Liver (tissue), 9 donors: ENCODE measurements around the gene PLTP. TPM values are rescaled to one million over a fixed set of nuclear protein-coding genes. Genes with fewer than 3 reads are reported as not detected.

Experiments
- DNase-seq: peaks from one replicate; pipeline ENCODE4 v3.0.0-alpha.2; 2017; ENCODE audit warnings: low spot score
- H3K27ac ChIP-seq, 2 donors: one replicate each; pipeline ENCODE4 v1.7.0; 2013; ENCODE audit warnings: inconsistent platforms in 2 of 2, low read length in 2 of 2, control low read depth in 1 of 2, low read depth in 1 of 2, mild to moderate bottlenecking in 1 of 2
- H3K27me3 ChIP-seq, 4 donors: one replicate each; pipeline versions ENCODE4 v1.6.1 to v1.7.0; 2013; ENCODE audit warnings: low read length in 3 of 4, inconsistent platforms in 1 of 4, mild to moderate bottlenecking in 1 of 4, moderate library complexity in 1 of 4; ENCODE audit not compliant: control insufficient read depth in 4 of 4, insufficient read depth in 4 of 4
- H3K36me3 ChIP-seq, 4 donors: one replicate each; pipeline versions ENCODE4 v1.6.1 to v1.7.0; 2013; ENCODE audit warnings: low read length in 3 of 4, mild to moderate bottlenecking in 3 of 4, low read depth in 1 of 4, moderate library complexity in 1 of 4; ENCODE audit not compliant: control insufficient read depth in 4 of 4, insufficient read depth in 3 of 4
- H3K4me1 ChIP-seq, 4 donors: one replicate each; pipeline versions ENCODE4 v1.6.1 to v1.7.0; 2013; ENCODE audit warnings: low read length in 3 of 4, mild to moderate bottlenecking in 3 of 4, moderate library complexity in 1 of 4; ENCODE audit not compliant: control insufficient read depth in 4 of 4, insufficient read depth in 4 of 4
- H3K4me3 ChIP-seq, 3 donors: one replicate each; pipeline versions ENCODE4 v1.6.1 to v1.7.0; 2013; ENCODE audit warnings: low read length in 3 of 3, control low read depth in 1 of 3, low read depth in 1 of 3, mild to moderate bottlenecking in 1 of 3
- H3K9ac ChIP-seq, 2 donors: one replicate each; pipeline ENCODE4 v1.7.0; 2013; ENCODE audit warnings: low read length in 2 of 2, mild to moderate bottlenecking in 2 of 2, moderate library complexity in 2 of 2, control low read depth in 1 of 2, low read depth in 1 of 2
- H3K9me3 ChIP-seq, 4 donors: one replicate each; pipeline versions ENCODE4 v1.6.1 to v1.7.0; 2013; ENCODE audit warnings: low read length in 3 of 4; ENCODE audit not compliant: control insufficient read depth in 4 of 4
- ATF3 ChIP-seq: IDR thresholded peaks from 2 replicates; pipeline ENCODE4 v1.6.1; 2016; ENCODE audit warnings: antibody characterized with exemption
- EGR1 ChIP-seq, 2 donors: IDR thresholded peaks; 2 replicates each; pipeline ENCODE4 v1.6.1; 2016 to 2018; ENCODE audit warnings: antibody characterized with exemption in 2 of 2, low read depth in 2 of 2
- FOXA1 ChIP-seq: IDR thresholded peaks from 2 replicates; pipeline ENCODE4 v1.6.1; 2016; ENCODE audit warnings: antibody characterized with exemption
- FOXA2 ChIP-seq: IDR thresholded peaks from 2 replicates; pipeline ENCODE4 v1.6.1; 2016; ENCODE audit warnings: antibody characterized with exemption
- HNF4G ChIP-seq: IDR thresholded peaks from 2 replicates; pipeline ENCODE4 v1.6.1; 2016; ENCODE audit warnings: antibody characterized with exemption
- JUND ChIP-seq, 2 donors: IDR thresholded peaks; 2 replicates each; pipeline ENCODE4 v1.6.1; 2016; ENCODE audit warnings: antibody characterized with exemption in 2 of 2
- NR2F2 ChIP-seq: IDR thresholded peaks from 2 replicates; pipeline ENCODE4 v1.6.1; 2016; ENCODE audit warnings: antibody characterized with exemption
- RAD21 ChIP-seq, 2 donors: IDR thresholded peaks; 2 replicates each; pipeline ENCODE4 v1.6.1; 2016; ENCODE audit warnings: antibody characterized with exemption in 2 of 2, mild to moderate bottlenecking in 2 of 2
- REST ChIP-seq: IDR thresholded peaks from 2 replicates; pipeline ENCODE4 v1.6.1; 2016; ENCODE audit warnings: antibody characterized with exemption, mild to moderate bottlenecking
- SP1 ChIP-seq: IDR thresholded peaks from 2 replicates; pipeline ENCODE4 v1.6.1; 2018; ENCODE audit warnings: antibody characterized with exemption, mild to moderate bottlenecking
- TAF1 ChIP-seq: conservative IDR thresholded peaks from 2 replicates; pipeline ENCODE4 v1.6.1; 2016; ENCODE audit warnings: antibody characterized with exemption, mild to moderate bottlenecking
- YY1 ChIP-seq: IDR thresholded peaks from 2 replicates; pipeline ENCODE4 v1.6.1; 2016; ENCODE audit warnings: antibody characterized with exemption, mild to moderate bottlenecking
- ZBTB33 ChIP-seq: IDR thresholded peaks from 2 replicates; pipeline ENCODE4 v1.6.1; 2016; ENCODE audit warnings: antibody characterized with exemption
- WGBS: extraction: QIAGEN DNeasy Blood & Tissue Kit; methylation state at CpG from one replicate; pipeline ENCODE4 v1.1.7; 2013; 5-methylcytosine and 5-hydroxymethylcytosine counted together
- polyA plus RNA-seq, 2 donors: library from polyadenylated mRNA; stranded (reverse) in 1 of 2; unstranded in 1 of 2; fragments of 200-250 nt in 1 of 2; fragments of >200 nt in 1 of 2; fragmentation: Nextera tagmentation in 1 of 2; extraction: Ambion mirVana in 1 of 2; gene quantifications; one replicate each; pipeline versions ENCODE4 v1.2.1 to v1.2.3, GENCODE V29; 2013 to 2015
- total RNA-seq, 2 donors: library from RNA; depleted of rRNA; stranded (reverse); fragments of >200 nt; gene quantifications; one replicate each; pipeline ENCODE4 v1.2.3, GENCODE V29; 2014
- donor health status: healthy.
- donor health status: healthy.
- donor health status: healthy.
- donor health status: healthy.
- donor health status: healthy.

Gene PLTP
- total and polyA plus RNA-seq, 4 donors = 22.5 to 69.5 (median 60.7) TPM

GRCh38 chr20:45910670-45911485 lies 1.1 kb downstream of the PLTP start:
- WGBS = 22% methylated on average over 43 of the region's 43 CpGs
- H3K27me3 ChIP-seq = no peaks in the 10 kb centered on the region
- H3K4me1 ChIP-seq = peaks cover 0 to 3% (median 1%) of the 10 kb centered on the region in 4 donors
- peak; percentile 97 for DNase-seq
- no peaks in the 10 kb centered on the region for H3K36me3 ChIP-seq
- H3K9me3 ChIP-seq = no peaks in the 10 kb centered on the region
- no peak overlapping the region for H3K9ac ChIP-seq
- TF ChIP-seq SP1 (peak; percentile 51), FOXA2 (no peak), RAD21 (IDR thresholded peaks at IDR 0.05) (peak; percentile 11 to 30), HNF4G (no peak), ZBTB33 (peak; percentile 96), ATF3 (peak; percentile 24), JUND (IDR thresholded peaks at IDR 0.05) (no peak), YY1 (peak; percentile 28)
- H3K27ac ChIP-seq = peak overlapping the region; percentile 72 to 80
- peak overlapping the region in 2 of 3 donors; percentile 9 to 38 for H3K4me3 ChIP-seq

GRCh38 chr20:45909817-45910669 lies 1.9 kb downstream of the PLTP start:
- Histone ChIP-seq H3K4me1 (peaks cover 0 to 3% (median 1%) of the 10 kb centered on the region in 4 donors), H3K36me3 (no peaks in the 10 kb centered on the region), H3K27me3 (no peaks in the 10 kb centered on the region), H3K27ac (no peak overlapping the region), H3K9me3 (no peaks in the 10 kb centered on the region), H3K4me3 (no peak overlapping the region), H3K9ac (no peak overlapping the region)
- 80% methylated on average over 22 of the region's 22 CpGs for WGBS
- DNase-seq = no peak
- TF ChIP-seq FOXA1 (no peak), NR2F2 (no peak), FOXA2 (no peak), SP1 (no peak), ZBTB33 (no peak), TAF1 (no peak), YY1 (no peak), REST (no peak), JUND (IDR thresholded peaks at IDR 0.05) (no peak), HNF4G (no peak), EGR1 (IDR thresholded peaks at IDR 0.05; ENCODE audit: low read depth in 2 of 2) (no peak)
